MM.1S (cell line): Measurements from ENCODE around the gene EDEM3.
A peak's percentile ranks its signal among the peaks of the same experiment; 100 is the strongest.

Experiments
- DNase-seq: peaks from one replicate; pipeline ENCODE4 v3.0.0-alpha.2; 2015
- H2AFZ ChIP-seq: fragments of 300-600 bp; sonication (generic); 2 replicates; pipeline ENCODE4 v1.6.0; 2016; ENCODE audit warnings: antibody characterized with exemption, low read length
- H3F3A ChIP-seq: fragments of 300-600 bp; sonication (generic); 2 replicates; pipeline ENCODE4 v1.6.1; 2016; ENCODE audit warnings: mild to moderate bottlenecking, antibody characterized with exemption, low read length, moderate library complexity, mixed read lengths; ENCODE audit not compliant: insufficient read depth
- H3K27ac ChIP-seq: fragments of 300-600 bp; sonication (generic); 2 replicates; pipeline ENCODE4 v1.5.1; 2016; ENCODE audit warnings: mild to moderate bottlenecking, low read length
- H3K27me3 ChIP-seq: fragments of 300-600 bp; sonication (generic); replicated peaks from 2 replicates; pipeline ENCODE4 v1.6.0; 2016; ENCODE audit warnings: low read length; ENCODE audit not compliant: insufficient read depth
- H3K36me3 ChIP-seq: fragments of 300-600 bp; sonication (generic); replicated peaks from 2 replicates; pipeline ENCODE4 v1.6.1; 2016; ENCODE audit warnings: mild to moderate bottlenecking, low read length, mixed read lengths; ENCODE audit not compliant: insufficient read depth
- H3K4me1 ChIP-seq: fragments of 300-600 bp; sonication (generic); 2 replicates; pipeline ENCODE4 v1.6.1; 2016; ENCODE audit warnings: low read length, mixed read lengths
- H3K4me2 ChIP-seq: fragments of 300-600 bp; sonication (generic); 2 replicates; pipeline ENCODE4 v1.6.0; 2016; ENCODE audit warnings: low read depth, low read length
- H3K4me3 ChIP-seq: fragments of 300-600 bp; sonication (generic); 2 replicates; pipeline ENCODE4 v1.5.1; 2016; ENCODE audit warnings: low read length, mixed read lengths
- H3K79me2 ChIP-seq: fragments of 300-600 bp; sonication (generic); 2 replicates; pipeline ENCODE4 v1.6.1; 2016; ENCODE audit warnings: mixed run types, low read length, mixed read lengths
- H3K9ac ChIP-seq: fragments of 300-600 bp; sonication (generic); 2 replicates; pipeline ENCODE4 v1.6.1; 2016; ENCODE audit warnings: low read length, mixed read lengths
- H3K9me2 ChIP-seq: fragments of 300-600 bp; sonication (generic); replicated peaks from 2 replicates; pipeline ENCODE4 v1.6.1; 2016; ENCODE audit warnings: mild to moderate bottlenecking, low read length, mixed read lengths; ENCODE audit not compliant: insufficient read depth
- H3K9me3 ChIP-seq: fragments of 300-600 bp; sonication (generic); replicated peaks from 2 replicates; pipeline ENCODE4 v1.6.1; 2016; ENCODE audit warnings: mild to moderate bottlenecking, low read length, mixed read lengths; ENCODE audit not compliant: insufficient read depth
- H4K20me1 ChIP-seq: fragments of 300-600 bp; sonication (generic); 2 replicates; pipeline ENCODE4 v1.6.1; 2016; ENCODE audit warnings: mild to moderate bottlenecking, low read length, moderate library complexity, mixed read lengths; ENCODE audit not compliant: insufficient read depth
- CTCF ChIP-seq: fragments of 300-600 bp; sonication (generic); IDR thresholded peaks from 2 replicates; pipeline ENCODE4 v1.5.1; 2016; ENCODE audit warnings: antibody characterized with exemption, low read length, mixed read lengths
- EZH2 ChIP-seq: fragments of 300-600 bp; sonication (generic); optimal IDR thresholded peaks from 2 replicates; pipeline ENCODE3; 2017; ENCODE audit warnings: low read depth, mild to moderate bottlenecking, antibody characterized with exemption, low read length, mixed read lengths
- EZH2phosphoT487 ChIP-seq: fragments of 300-600 bp; sonication (generic); IDR thresholded peaks from 2 replicates; pipeline ENCODE4 v1.6.1; 2018; ENCODE audit warnings: antibody characterized with exemption, low read length

EDEM3 gene

GRCh38 chr1:184748740-184749139, 5.9 kb downstream of the EDEM3 start:
- Histone ChIP-seq H3K4me3 (no peak overlapping the region), H3K4me1 (peaks cover 74% of the 10 kb centered on the region), H3K9ac (no peak overlapping the region), H3F3A (peaks cover 65% of the 10 kb centered on the region), H3K79me2 (peaks cover 66% of the 10 kb centered on the region), H3K27me3 (no peaks in the 10 kb centered on the region), H4K20me1 (no peaks in the 10 kb centered on the region), H3K36me3 (peaks cover 4% of the 10 kb centered on the region; the same call in 1 of the 2 replicates), H3K4me2 (peak overlapping the region; percentile 5; the same call in 1 of the 2 replicates), H3K9me2 (no peaks in the 10 kb centered on the region), H3K27ac (peak overlapping the region; percentile 87; the same call in 1 of the 2 replicates), H2AFZ (no peak overlapping the region), H3K9me3 (no peaks in the 10 kb centered on the region)
- TF ChIP-seq EZH2phosphoT487 = no peak
- no peak for TF ChIP-seq EZH2
- TF ChIP-seq CTCF = no peak
- DNase-seq = no peak

- peak; percentile 56 for DNase-seq
- Histone ChIP-seq H3K9me2 (no peaks in the 10 kb centered on the region), H2AFZ (no peak overlapping the region), H3K4me2 (peak overlapping the region; percentile 64), H4K20me1 (no peaks in the 10 kb centered on the region), H3F3A (peaks cover 68% of the 10 kb centered on the region), H3K36me3 (peaks cover 4% of the 10 kb centered on the region; the same call in 1 of the 2 replicates), H3K4me1 (peaks cover 75% of the 10 kb centered on the region), H3K9me3 (no peaks in the 10 kb centered on the region), H3K27me3 (no peaks in the 10 kb centered on the region), H3K79me2 (peaks cover 61% of the 10 kb centered on the region), H3K27ac (peak overlapping the region; percentile 87), H3K9ac (peak overlapping the region; percentile 53; the same call in 1 of the 2 replicates), H3K4me3 (no peak overlapping the region)
- TF ChIP-seq CTCF (no peak), EZH2phosphoT487 (no peak)
These were observed 7.3 kb downstream of the EDEM3 start for GRCh38 chr1:184747089-184747955.

GRCh38 chr1:184745929-184746638, 8.6 kb downstream of the EDEM3 start:
- peaks cover 4% of the 10 kb centered on the region; the same call in 1 of the 2 replicates for H3K36me3 ChIP-seq
- H3K4me1 ChIP-seq = peaks cover 80% of the 10 kb centered on the region
- H3K27me3 ChIP-seq = no peaks in the 10 kb centered on the region
- no peak overlapping the region for H2AFZ ChIP-seq
- no peaks in the 10 kb centered on the region for H3K9me3 ChIP-seq
- DNase-seq = peak; percentile 87
- H3K4me2 ChIP-seq = peak overlapping the region; percentile 64
- peaks cover 68% of the 10 kb centered on the region for H3F3A ChIP-seq
- H3K79me2 ChIP-seq = peaks cover 57% of the 10 kb centered on the region
- peak overlapping the region; percentile 16; the same call in 1 of the 2 replicates for H3K4me3 ChIP-seq
- TF ChIP-seq EZH2 (no peak), CTCF (no peak), EZH2phosphoT487 (no peak)
- H3K27ac ChIP-seq = peak overlapping the region; percentile 87
- H3K9me2 ChIP-seq = no peaks in the 10 kb centered on the region
- H4K20me1 ChIP-seq = no peaks in the 10 kb centered on the region
- H3K9ac ChIP-seq = peak overlapping the region; percentile 53
